OCI-LY1 (cell line): Measurements from ENCODE around the gene SAP130.

Experiments used
- H2AFZ ChIP-seq: fragments of 200-600 bp; sonication (generic), shearing (Covaris generic); 2 replicates; pipeline ENCODE4 v1.6.0; 2014; ENCODE audit warnings: antibody characterized with exemption, mild to moderate bottlenecking, low read length
- H3F3A ChIP-seq: fragments of 200-600 bp; sonication (generic), shearing (Covaris generic); 2 replicates; pipeline ENCODE4 v1.6.0; 2014; ENCODE audit warnings: mild to moderate bottlenecking, antibody characterized with exemption, low read length, moderate library complexity; ENCODE audit not compliant: insufficient read depth
- H3K27ac ChIP-seq: fragments of 200-600 bp; sonication (generic); 2 replicates; pipeline ENCODE4 v1.5.1; 2014; ENCODE audit warnings: low read length, mixed run types, mild to moderate bottlenecking, low read depth; ENCODE audit not compliant: poor library complexity, severe bottlenecking
- H3K27me3 ChIP-seq: fragments of 200-600 bp; sonication (generic); 2 replicates; pipeline ENCODE4 v1.6.0; 2014; ENCODE audit warnings: antibody characterized with exemption, mild to moderate bottlenecking, low read length, moderate library complexity; ENCODE audit not compliant: insufficient read depth
- H3K36me3 ChIP-seq: fragments of 200-600 bp; sonication (generic); 2 replicates; pipeline ENCODE4 v1.6.1; 2014; ENCODE audit warnings: mild to moderate bottlenecking, antibody characterized with exemption, low read length, moderate library complexity, mixed read lengths; ENCODE audit not compliant: insufficient read depth
- H3K4me1 ChIP-seq: fragments of 200-600 bp; sonication (generic); 2 replicates; pipeline ENCODE4 v1.5.1; 2014; ENCODE audit warnings: mild to moderate bottlenecking, low read length, moderate library complexity; ENCODE audit not compliant: insufficient read depth, severe bottlenecking
- H3K4me2 ChIP-seq: fragments of 200-600 bp; sonication (generic), shearing (Covaris generic); 2 replicates; pipeline ENCODE4 v1.6.1; 2014; ENCODE audit warnings: low read length
- H3K4me3 ChIP-seq: fragments of 200-600 bp; sonication (generic); 2 replicates; pipeline ENCODE4 v1.5.1; 2014; ENCODE audit warnings: low read length, low read depth, mild to moderate bottlenecking, mixed read lengths; ENCODE audit not compliant: poor library complexity, severe bottlenecking
- H3K79me2 ChIP-seq: fragments of 200-600 bp; shearing (Covaris generic); 2 replicates; pipeline ENCODE4 v1.6.1; 2016; ENCODE audit warnings: mixed run types, low read length, mixed read lengths; ENCODE audit not compliant: insufficient read depth
- H3K9ac ChIP-seq: fragments of 200-600 bp; sonication (generic), shearing (Covaris generic); 2 replicates; pipeline ENCODE4 v1.6.1; 2014; ENCODE audit warnings: mild to moderate bottlenecking, low read length, mixed read lengths
- H3K9me2 ChIP-seq: fragments of 200-600 bp; sonication (generic), shearing (Covaris generic); 2 replicates; pipeline ENCODE4 v1.6.1; 2014; ENCODE audit warnings: low read depth, mild to moderate bottlenecking, low read length, mixed read lengths
- H3K9me3 ChIP-seq: fragments of 200-600 bp; shearing (Covaris generic); 2 replicates; pipeline ENCODE4 v1.6.1; 2014; ENCODE audit warnings: low read length, mixed read lengths
- H4K20me1 ChIP-seq: fragments of 200-600 bp; sonication (generic), shearing (Covaris generic); 2 replicates; pipeline ENCODE4 v1.6.0; 2016; ENCODE audit warnings: mild to moderate bottlenecking, low read length; ENCODE audit not compliant: insufficient read depth
- EZH2 ChIP-seq: fragments of 200-600 bp; sonication (generic), shearing (Covaris generic); IDR thresholded peaks from 2 replicates; pipeline ENCODE4 v1.8.0; 2017; ENCODE audit warnings: borderline replicate concordance, mixed run types, mild to moderate bottlenecking, antibody characterized with exemption, low read length, moderate library complexity, mixed read lengths
- TF ChIP-seq, protein P1 (sequence below): fragments of 200-600 bp; sonication (generic), shearing (Covaris generic); IDR thresholded peaks from 2 replicates; pipeline ENCODE4 v1.5.1; 2017; ENCODE audit warnings: mild to moderate bottlenecking, antibody characterized with exemption, low read length, moderate library complexity, mixed read lengths

SAP130 gene

DNA sequence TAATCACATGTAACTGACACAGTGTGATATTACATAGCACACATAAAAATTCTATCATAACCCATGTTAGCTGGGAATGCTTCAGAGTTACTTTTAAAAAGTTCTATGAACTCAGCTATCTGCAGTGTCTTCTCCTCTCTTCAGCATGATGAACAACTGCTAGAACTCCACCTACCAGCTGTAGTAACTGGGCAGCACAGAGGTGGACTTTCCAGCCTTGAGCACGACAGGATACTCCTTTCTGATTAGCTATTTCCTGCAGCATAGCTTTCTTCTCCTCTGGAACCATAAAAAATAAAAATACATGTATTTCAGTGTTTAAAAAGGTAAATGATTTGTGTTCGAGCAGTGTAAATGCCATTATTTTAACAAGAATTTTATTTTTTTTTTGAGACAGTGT lies 82.6 kb downstream of the SAP130 start:
- H3K27ac ChIP-seq, result no peak overlapping the region
- H3K4me1 ChIP-seq, result no peaks in the 10 kb centered on the region
- H3K4me3 ChIP-seq, result no peak overlapping the region
- H3K9ac ChIP-seq, result no peak overlapping the region
- H3K9me3 ChIP-seq, result no peaks in the 10 kb centered on the region
- TF ChIP-seq, protein P1, sequence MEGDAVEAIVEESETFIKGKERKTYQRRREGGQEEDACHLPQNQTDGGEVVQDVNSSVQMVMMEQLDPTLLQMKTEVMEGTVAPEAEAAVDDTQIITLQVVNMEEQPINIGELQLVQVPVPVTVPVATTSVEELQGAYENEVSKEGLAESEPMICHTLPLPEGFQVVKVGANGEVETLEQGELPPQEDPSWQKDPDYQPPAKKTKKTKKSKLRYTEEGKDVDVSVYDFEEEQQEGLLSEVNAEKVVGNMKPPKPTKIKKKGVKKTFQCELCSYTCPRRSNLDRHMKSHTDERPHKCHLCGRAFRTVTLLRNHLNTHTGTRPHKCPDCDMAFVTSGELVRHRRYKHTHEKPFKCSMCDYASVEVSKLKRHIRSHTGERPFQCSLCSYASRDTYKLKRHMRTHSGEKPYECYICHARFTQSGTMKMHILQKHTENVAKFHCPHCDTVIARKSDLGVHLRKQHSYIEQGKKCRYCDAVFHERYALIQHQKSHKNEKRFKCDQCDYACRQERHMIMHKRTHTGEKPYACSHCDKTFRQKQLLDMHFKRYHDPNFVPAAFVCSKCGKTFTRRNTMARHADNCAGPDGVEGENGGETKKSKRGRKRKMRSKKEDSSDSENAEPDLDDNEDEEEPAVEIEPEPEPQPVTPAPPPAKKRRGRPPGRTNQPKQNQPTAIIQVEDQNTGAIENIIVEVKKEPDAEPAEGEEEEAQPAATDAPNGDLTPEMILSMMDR, result no peak
- TF ChIP-seq EZH2, result no peak
- no peak overlapping the region for H3K4me2 ChIP-seq
- no peaks in the 10 kb centered on the region; the same call in 1 of the 2 replicates for H3F3A ChIP-seq
- H3K79me2 ChIP-seq, result no peaks in the 10 kb centered on the region
- H4K20me1 ChIP-seq, result no peaks in the 10 kb centered on the region
- no peaks in the 10 kb centered on the region for H3K27me3 ChIP-seq
- H2AFZ ChIP-seq, result no peak overlapping the region
- peaks cover 88% of the 10 kb centered on the region for H3K36me3 ChIP-seq
- no peaks in the 10 kb centered on the region for H3K9me2 ChIP-seq

DNA sequence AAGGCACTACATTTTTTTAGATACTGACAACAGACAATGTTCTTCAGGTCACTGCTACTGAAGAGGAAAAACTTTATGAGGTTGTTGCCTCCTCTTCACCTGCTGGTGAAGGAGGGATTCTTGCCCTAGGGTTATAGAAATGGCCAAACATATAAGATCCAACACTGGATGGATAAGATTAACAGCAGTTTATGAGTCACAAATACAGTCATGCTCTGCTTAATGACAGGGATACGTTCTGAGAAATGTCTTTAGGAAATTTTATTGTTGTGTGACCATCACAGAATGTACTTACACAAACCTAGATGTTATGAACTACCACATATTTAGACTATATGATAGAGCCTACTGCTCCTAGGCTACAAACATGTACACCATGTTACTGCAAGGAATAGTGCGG lies 84.7 kb downstream of the SAP130 start:
- Histone ChIP-seq H3K4me1 (no peaks in the 10 kb centered on the region), H3K9me3 (no peaks in the 10 kb centered on the region), H3F3A (no peaks in the 10 kb centered on the region), H3K4me3 (no peak overlapping the region), H3K4me2 (no peak overlapping the region), H3K9ac (no peak overlapping the region), H4K20me1 (no peaks in the 10 kb centered on the region), H3K36me3 (peaks cover 69% of the 10 kb centered on the region), H2AFZ (no peak overlapping the region), H3K9me2 (no peaks in the 10 kb centered on the region), H3K27ac (no peak overlapping the region), H3K79me2 (no peaks in the 10 kb centered on the region), H3K27me3 (no peaks in the 10 kb centered on the region)
- no peak for TF ChIP-seq EZH2
- TF ChIP-seq, protein P1, result no peak

DNA sequence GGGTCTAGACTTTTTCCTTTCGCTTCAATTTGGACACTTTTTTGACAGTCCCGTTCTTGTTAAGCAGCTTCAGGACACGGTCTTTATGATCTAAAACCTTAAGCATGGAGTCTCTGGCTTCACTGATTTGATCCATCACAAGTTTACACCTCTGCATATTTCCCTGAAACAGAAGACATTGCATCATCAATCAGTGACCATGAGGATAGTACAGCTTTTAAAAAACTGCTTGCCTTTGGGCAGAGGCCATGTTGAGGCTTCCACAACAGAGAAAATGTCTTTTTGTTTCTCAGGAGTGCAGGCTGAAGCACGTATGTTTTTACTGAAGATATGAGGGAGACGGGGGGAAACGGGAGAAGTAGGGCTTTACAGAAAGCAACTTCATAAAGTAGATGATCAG lies 85.9 kb downstream of the SAP130 start:
- Histone ChIP-seq H3K9me3 (no peaks in the 10 kb centered on the region), H3K9ac (no peak overlapping the region), H2AFZ (no peak overlapping the region), H3K27ac (no peak overlapping the region), H4K20me1 (no peaks in the 10 kb centered on the region), H3F3A (no peaks in the 10 kb centered on the region), H3K79me2 (no peaks in the 10 kb centered on the region), H3K36me3 (peaks cover 57% of the 10 kb centered on the region), H3K4me2 (no peak overlapping the region), H3K9me2 (no peaks in the 10 kb centered on the region), H3K4me1 (no peaks in the 10 kb centered on the region), H3K4me3 (no peak overlapping the region), H3K27me3 (no peaks in the 10 kb centered on the region)
- no peak for TF ChIP-seq EZH2
- TF ChIP-seq, protein P1, result no peak
